Measurements from ENCODE around the gene ABCA4.
A peak's percentile ranks its signal among the peaks of the same experiment; 100 is the strongest.

ABCA4 gene

DNA sequence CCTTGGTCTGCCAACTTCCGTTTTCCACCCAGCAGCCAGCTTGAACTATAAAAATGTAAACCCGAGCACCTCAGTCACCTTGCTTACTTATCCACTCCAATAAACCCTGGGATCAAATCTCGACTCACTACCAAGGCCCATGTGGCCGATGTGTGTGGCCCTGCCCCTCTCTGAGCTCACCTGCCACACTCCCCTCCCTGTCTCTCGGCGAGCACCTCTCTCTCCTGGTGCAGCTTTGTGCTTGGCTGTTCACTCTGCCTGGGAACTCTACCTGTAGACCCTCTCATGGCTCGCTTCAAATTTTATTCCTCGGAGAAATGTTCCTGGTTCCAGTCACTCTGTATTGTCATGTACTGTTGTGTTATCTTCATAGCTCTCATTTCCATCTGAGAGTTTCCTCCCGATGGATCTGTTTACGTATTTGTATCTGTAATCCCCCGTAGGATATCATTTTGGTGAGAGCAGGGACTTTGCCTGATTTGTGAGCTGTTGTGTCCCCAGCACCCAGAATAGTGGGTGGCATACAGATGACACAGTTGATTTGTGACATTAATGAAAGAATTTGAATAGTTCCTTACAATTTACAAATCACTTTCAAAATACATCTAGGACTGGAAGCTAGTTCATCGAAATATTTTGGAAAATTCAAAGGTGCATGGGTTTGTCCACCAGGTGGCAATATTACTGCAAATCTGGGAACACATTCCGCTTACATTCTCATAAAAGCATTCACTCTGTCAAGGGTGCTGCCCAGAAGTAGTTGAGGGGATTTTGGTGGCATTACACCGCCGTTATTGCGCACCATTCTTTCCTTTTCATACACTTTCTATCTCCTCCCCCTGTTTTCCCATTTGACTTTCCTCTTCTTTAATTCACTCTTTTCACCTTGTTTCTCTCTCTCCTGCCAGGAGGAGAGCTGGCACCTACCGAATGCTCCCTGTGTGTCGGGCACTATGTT lies 95.3 kb downstream of the ABCA4 start:
- DNase-seq, result peak; percentile 78

DNA sequence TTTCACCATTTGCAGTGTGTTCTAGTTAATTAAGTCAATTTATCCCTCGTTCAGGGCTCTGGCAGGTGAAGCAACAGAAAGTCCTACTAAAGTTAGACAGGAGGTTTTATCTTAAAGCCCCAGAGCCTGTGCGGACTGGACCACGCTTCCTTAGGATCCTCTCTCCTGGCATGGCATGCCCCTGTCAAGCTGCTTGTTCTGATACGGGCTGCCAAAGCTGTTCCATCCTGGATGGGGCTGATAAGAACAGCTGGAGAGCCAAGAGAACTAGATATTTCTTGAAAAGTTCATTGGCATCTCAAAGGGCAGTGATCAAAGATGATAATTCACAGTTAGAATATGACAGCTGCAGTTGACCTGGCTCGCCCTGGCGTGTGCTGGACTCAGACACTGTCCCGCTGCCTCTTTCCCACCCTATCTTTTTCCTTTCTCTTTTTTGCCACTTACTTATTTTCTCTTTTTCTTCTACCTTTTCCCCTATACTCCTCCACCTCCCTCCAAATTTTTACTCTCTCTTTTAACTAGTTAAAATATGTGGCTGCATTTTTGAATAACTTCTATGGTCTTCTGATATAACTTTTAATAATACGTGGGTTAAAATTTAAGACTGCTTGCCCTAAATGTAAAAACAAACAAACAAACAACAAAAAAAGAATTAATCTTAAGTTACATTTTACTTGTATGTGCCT lies 96.7 kb downstream of the ABCA4 start:
- DNase-seq, result no peak

GRCh38 chr1:94022471-94023189 lies 98.3 kb downstream of the ABCA4 start:
- DNase-seq, result peak; percentile 79

GRCh38 chr1:94020764-94021579 lies 100.0 kb downstream of the ABCA4 start:
- peak; percentile 92 for DNase-seq

- DNase-seq, result no peak
These were observed 101.6 kb downstream of the ABCA4 start for GRCh38 chr1:94019327-94019726.

DNA sequence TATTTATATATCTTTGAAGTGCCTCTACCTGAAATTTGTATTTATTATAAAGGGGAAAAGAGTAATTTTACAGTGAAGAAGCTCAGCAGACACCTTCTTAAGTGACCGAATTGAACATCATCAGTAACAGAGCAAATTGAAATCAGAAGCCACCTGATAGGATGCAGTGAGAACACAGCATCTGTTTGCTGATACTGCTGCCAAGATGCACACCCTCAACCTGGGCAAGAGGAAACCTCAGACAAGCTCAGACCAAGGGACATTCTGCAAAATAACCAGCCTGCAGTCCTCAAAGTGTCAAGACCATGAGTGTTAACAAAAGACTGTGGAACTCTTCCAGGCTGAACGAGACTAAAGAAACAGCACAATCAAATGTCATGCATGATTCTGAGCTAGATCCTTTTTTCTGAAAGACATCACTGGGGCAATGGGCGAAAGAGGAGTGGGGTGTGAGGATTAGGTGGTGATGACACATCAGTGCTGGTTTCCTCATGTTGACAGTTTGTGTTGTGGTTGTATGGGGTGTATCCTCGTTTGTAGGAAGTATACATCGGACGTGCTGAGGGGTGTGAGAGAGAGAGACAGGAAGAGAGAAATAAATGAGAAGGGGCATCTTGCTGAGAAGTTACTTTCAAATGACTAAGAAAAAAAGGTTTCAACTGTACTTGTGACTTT lies 103.7 kb downstream of the ABCA4 start:
- no peak for DNase-seq

- no peak for DNase-seq
These were observed 105.5 kb downstream of the ABCA4 start for GRCh38 chr1:94015489-94015817.

DNA sequence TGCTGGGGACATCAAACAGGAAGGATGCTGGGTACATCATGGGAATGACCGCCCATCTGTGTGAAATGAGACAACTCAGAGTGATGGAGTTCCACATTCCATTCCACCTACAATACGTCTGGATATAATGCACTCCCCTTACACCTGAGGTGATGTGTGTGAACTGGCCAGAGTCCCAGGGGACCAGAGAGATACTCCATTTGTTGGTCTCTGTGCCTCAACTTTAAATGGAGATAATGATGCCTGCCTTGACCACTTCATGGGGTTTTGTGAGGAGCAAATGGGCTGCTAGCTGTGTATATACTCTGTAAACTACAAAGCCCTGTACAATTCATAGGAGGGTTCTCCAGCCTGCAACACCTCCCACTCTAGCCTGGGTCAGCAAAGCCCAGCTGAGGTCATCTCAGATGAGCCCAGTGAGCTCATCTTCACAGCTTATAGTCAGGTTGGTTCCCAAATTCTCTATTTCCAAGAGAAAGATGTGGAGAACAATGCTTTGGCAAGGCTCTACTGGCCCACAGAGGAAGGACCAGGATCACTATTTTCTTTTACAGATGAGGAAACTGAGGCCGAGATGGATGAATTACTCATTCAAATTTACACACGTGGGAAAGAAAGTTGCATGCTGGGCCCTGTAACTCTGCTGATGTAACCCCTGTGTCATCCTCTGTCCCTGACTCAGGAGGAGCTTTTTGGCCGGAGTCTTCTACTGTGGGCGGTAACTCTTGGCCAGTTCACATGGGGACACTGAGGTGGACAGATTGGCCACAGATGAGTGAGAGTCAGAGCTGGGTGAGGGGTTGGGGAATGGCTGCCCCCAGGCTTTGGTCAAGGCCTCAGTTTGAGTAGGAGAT lies 106.1 kb downstream of the ABCA4 start:
- peak; percentile 45 for DNase-seq

GRCh38 chr1:94014087-94014486 lies 106.9 kb downstream of the ABCA4 start:
- DNase-seq, result no peak

DNA sequence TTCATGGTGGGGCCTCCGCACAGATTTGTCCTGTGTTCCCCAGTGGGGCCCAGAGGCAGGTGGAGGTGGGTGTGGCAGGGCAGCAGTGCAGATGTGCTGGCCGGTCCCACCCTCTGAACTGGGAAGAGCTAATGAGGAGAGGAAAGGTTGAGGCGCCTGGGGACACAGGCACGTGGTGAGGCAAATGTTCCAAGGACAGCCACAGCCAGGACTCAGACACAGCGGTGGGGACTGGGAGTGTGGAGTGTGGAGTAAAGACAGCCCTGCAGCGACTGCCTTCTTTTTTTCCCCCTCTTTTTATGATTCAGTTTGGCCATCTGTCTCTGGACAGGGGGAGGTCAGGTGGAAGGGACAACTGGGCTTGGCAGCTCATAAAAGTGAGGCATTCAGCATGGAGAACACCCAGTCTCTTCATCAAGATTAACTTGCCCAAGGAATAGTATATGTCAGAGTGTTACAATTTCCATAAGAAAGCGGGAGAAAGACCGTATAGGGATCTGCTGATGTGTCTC lies 107.5 kb downstream of the ABCA4 start:
- DNase-seq, result no peak

DNA sequence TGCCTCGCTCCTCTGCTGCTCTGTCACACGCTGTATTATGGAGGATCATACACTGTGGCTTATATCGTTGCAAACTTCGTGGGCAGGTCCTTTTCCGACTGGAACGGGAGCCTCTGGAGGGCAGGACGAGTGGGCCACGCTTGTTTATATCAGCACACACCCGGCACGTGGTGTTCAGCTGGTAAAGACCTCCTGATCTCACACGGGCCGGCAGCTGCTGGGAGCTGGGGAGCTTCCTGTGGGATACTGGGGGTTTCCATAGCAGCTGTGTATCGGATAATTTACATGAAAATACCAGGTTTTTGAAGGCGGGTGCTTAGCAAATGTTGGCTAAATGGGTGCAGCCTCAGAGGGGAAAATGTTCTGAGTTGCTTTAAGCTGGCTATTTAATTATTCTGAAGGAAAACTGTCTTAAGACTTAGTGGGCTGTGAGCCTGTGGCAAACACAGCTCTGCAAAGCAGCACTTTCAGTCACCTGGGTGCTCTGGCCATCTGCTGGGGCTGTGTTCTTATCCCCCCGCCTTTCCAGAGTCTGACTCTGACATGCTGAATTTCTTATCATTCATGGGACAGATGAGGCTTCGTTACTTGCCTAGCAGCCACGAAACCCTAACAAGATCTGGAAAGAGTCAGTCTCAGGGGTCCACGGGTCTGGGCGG lies 108.1 kb downstream of the ABCA4 start:
- no peak for DNase-seq

DNA sequence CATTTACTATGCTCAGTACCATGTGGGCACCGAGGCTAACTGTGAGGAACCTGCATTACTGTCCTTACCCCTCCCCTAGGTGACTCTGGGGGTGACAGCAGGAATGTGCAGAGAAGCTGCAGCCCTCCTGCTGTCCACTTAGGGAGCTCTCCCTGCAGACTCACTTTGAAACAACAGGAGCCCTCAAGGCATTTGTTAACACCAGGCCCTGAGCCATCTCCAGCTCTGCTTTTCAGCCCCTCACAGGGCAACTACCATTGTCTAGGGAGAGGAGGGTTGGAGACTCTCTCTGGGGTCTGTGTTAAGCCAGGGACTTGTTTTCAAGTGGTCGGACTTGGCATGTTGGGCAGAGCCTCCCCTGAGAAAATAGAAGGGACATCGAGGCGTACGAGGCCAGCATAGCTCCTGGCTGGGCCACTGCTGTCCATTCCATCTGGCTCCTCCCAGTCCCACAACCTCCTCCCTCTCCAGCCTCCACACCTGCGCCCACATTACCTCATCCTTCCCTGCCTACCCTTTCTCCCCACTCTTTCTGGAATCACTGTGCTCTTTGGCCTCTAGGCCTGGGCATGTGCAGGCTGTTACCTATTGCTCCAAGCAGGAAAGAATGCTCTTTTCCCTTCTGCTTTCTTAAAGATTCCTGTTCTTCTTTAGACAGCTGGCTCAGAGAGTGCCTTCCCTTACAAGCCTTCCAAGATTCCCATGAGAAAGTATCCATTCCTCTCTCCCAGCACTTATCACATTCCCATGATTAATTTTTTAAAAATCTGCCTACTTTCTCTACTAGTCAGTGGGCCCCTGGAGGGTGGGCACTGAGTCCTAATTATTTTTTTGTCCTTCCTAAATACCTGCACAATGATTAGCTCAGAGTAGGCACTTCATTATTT lies 109.0 kb downstream of the ABCA4 start:
- no peak for DNase-seq

DNA sequence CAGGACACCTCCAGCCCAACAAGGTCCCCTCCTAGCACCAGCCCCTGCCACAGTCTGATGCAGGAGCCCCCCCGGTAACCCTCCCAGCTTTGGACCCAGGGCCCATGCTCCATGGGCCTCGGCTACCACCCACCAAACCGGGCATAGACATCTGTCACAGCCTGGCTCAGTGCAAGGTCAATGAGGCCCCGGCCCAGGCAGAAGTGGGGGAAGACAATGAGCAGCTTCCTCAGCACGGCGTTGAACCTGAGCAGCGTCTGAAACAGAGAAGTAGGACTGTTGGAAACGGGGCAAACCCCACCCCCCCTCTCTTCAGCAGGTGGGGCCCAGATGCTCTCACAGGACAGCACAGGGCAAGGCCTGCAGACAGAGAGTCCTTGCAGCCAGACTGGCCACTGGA lies 109.8 kb downstream of the ABCA4 start:
- no peak for DNase-seq

GRCh38 chr1:94009304-94009703 lies 111.6 kb downstream of the ABCA4 start:
- no peak for DNase-seq

GRCh38 chr1:94006604-94007003 lies 114.3 kb downstream of the ABCA4 start:
- DNase-seq, result no peak

DNA sequence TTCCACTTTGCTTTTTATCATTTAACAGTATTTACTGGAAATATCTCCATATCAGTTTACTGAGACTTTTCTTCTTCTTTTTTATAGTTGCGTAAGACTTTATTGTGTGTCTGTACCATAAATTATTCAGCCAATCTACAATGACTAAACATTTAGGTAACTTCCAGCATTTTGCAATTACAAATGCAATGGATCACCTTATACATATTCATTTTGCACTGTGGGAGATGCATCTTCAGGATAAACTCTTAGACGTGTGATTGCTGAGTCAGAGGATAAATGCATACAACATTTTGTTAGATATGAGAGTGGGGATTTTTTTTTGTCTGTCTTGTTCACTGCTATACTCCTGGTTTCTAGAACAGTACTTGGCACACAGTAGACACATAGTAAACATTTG lies 116.0 kb downstream of the ABCA4 start:
- no peak for DNase-seq

GRCh38 chr1:94002046-94002787 lies 118.7 kb downstream of the ABCA4 start:
- DNase-seq, result no peak

DNA sequence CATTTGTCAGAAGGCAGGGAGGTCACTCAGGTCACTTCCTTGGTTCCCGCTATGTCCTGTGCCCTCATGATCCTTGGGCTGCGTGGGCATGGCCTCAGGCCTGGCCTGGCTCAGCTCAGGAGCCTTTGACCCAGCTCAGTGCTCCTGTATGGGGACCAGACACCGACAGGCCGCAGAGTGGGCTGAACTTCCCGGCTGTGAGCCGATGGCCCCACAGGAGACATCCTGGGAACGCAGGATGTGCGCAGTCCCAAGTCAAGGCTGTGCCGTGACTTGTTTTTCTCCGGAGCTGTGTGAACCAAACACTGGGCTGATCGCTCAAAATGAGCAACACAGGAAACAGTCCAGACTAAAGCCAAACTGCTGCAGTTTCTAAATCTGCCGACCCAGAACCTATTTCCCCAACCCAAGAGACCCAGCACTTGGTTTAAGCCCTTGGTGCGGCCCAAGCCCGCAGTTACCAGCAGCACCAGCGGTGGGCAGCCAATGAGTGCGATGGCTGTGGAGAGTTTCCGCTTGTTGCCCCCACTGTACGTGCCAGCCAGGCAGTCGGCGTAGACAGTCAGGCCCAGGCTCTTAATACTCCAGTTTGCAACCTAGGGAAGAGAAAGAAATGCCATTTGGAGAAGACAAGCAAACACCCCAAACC lies 119.4 kb downstream of the ABCA4 start:
- no peak for DNase-seq

All from EL (cell line).